MM.1S (cell line): ENCODE measurements around the gene SUCO.

Experiments
- EZH2 ChIP-seq: fragments of 300-600 bp; sonication (generic); optimal IDR thresholded peaks from 2 replicates; pipeline ENCODE3; 2017; ENCODE audit warnings: low read depth, mild to moderate bottlenecking, antibody characterized with exemption, low read length, mixed read lengths
- TF ChIP-seq, protein P1 (sequence below): fragments of 300-600 bp; sonication (generic); IDR thresholded peaks from 2 replicates; pipeline ENCODE4 v1.5.1; 2016; ENCODE audit warnings: antibody characterized with exemption, low read length, mixed read lengths

DNA sequence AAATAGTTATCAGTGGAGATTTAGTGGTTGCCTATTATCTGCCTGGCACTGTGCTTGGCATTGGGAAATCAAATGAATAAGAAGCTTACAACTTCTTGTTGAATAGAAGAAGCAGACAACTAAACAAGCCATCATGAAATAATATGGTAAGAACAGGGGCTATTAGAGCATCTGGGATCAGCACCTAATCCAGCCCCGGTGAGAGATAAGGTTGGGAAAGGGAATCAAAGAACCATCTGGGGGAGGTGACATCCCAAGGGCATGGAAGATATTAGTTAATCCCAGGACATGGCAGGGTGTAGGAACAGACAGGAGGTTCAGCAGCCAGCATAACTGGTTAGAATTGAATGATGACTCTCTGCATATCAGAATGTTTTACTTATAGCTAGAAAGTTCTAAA, 36.3 kb upstream of the SUCO start:
- TF ChIP-seq, protein P1, sequence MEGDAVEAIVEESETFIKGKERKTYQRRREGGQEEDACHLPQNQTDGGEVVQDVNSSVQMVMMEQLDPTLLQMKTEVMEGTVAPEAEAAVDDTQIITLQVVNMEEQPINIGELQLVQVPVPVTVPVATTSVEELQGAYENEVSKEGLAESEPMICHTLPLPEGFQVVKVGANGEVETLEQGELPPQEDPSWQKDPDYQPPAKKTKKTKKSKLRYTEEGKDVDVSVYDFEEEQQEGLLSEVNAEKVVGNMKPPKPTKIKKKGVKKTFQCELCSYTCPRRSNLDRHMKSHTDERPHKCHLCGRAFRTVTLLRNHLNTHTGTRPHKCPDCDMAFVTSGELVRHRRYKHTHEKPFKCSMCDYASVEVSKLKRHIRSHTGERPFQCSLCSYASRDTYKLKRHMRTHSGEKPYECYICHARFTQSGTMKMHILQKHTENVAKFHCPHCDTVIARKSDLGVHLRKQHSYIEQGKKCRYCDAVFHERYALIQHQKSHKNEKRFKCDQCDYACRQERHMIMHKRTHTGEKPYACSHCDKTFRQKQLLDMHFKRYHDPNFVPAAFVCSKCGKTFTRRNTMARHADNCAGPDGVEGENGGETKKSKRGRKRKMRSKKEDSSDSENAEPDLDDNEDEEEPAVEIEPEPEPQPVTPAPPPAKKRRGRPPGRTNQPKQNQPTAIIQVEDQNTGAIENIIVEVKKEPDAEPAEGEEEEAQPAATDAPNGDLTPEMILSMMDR: no peak
- TF ChIP-seq EZH2: no peak
